Natural killer cell treated with Interleukin-12 subunit alpha and Interleukin-12 subunit beta and Interleukin-15 and Interleukin-18, amount 100 ng/mL, for 72 hours (primary cell): Measurements from ENCODE around the gene PYDC1. TPM values are rescaled to one million over a fixed set of nuclear protein-coding genes. Genes with fewer than 3 reads are reported as not detected.

Source experiments
- ATAC-seq, 2 donors: fragments of 150-1000 bp; cut with Tn5 transposase in 1 of 2; sonication (Bioruptor Pico), chemical (Tn5 transposase) in 1 of 2; 2 replicates each; pipeline ENCODE4 v1.10.0; 2021
- DNase-seq: peaks from one replicate; pipeline ENCODE4 v3.0.0; 2022; ENCODE audit warnings: low spot score
- H3K27ac Mint-ChIP-seq, 2 donors: 1 replicate in 1 of 2; 2 replicates in 1 of 2; pipeline ENCODE4 v1.8.0; 2022; ENCODE audit warnings: mixed read lengths in 2 of 2, mild to moderate bottlenecking in 1 of 2, moderate library complexity in 1 of 2
- H3K27me3 Mint-ChIP-seq, 2 donors: 1 replicate in 1 of 2; 2 replicates in 1 of 2; pipeline ENCODE4 v1.8.0; 2022; ENCODE audit warnings: mixed read lengths in 2 of 2
- H3K36me3 Mint-ChIP-seq: one replicate; pipeline ENCODE4 v1.8.0; 2022; ENCODE audit warnings: mixed read lengths
- H3K4me1 Mint-ChIP-seq, 2 donors: 1 replicate in 1 of 2; 2 replicates in 1 of 2; pipeline ENCODE4 v1.8.0; 2022; ENCODE audit warnings: low read depth in 2 of 2, mixed read lengths in 2 of 2, mild to moderate bottlenecking in 1 of 2
- H3K4me3 Mint-ChIP-seq: one replicate; pipeline ENCODE4 v1.8.0; 2022; ENCODE audit warnings: mixed read lengths
- H3K9me3 Mint-ChIP-seq: 2 replicates; pipeline ENCODE4 v1.8.0; 2022; ENCODE audit warnings: mixed read lengths
- total RNA-seq, 2 donors: library from RNA; stranded (reverse); gene quantifications; one replicate each; pipeline ENCODE4 v1.2.3, GENCODE V29; 2022

The PYDC1 gene
- total RNA-seq, 2 donors from 2014 or later, result not detected

- no peaks in the 10 kb centered on the region for H3K36me3 Mint-ChIP-seq
- H3K4me3 Mint-ChIP-seq, result no peak overlapping the region
- no peak overlapping the region for H3K27ac Mint-ChIP-seq
- H3K9me3 Mint-ChIP-seq, result no peaks in the 10 kb centered on the region
- H3K4me1 Mint-ChIP-seq, result no peaks in the 10 kb centered on the region
- DNase-seq, result no peak
- ATAC-seq, result no peak
- no peaks in the 10 kb centered on the region for H3K27me3 Mint-ChIP-seq
Measured at GRCh38 chr16:31167315-31167714, 49.6 kb downstream of the PYDC1 start.

Other genes starting within 250 kb of the PYDC1 start
- gene HSD3B7, start 231.9 kb downstream of the PYDC1 start, total RNA-seq, result 1 to 10 TPM; 2.3 to 5.3 TPM
- gene STX1B, start 206.5 kb downstream of the PYDC1 start, total RNA-seq, result under 1 TPM; 0.05 to 0.50 TPM
- 10 to 100 TPM; 85.1 to 92.0 TPM for gene STX4, start 183.6 kb downstream of the PYDC1 start, total RNA-seq
- gene ZNF668, start 142.9 kb downstream of the PYDC1 start, total RNA-seq, result 10 to 100 TPM; 16.4 to 30.5 TPM
- 10 to 100 TPM; 25.8 to 26.3 TPM for gene ZNF646, start 142.7 kb downstream of the PYDC1 start, total RNA-seq
- gene PRSS53, start 128.2 kb downstream of the PYDC1 start, total RNA-seq, result 1 to 10 TPM; 4.1 to 5.1 TPM
- gene VKORC1, start 122.3 kb downstream of the PYDC1 start, total RNA-seq, result 10 to 100 TPM; 65.2 to 84.6 TPM
- gene BCKDK, start 108.7 kb downstream of the PYDC1 start, total RNA-seq, result 10 to 100 TPM; 42.7 to 43.1 TPM
- 10 to 100 TPM; 39.5 to 67.3 TPM for gene KAT8, start 99.5 kb downstream of the PYDC1 start, total RNA-seq
- not detected for gene PRSS8, start 81.4 kb downstream of the PYDC1 start, total RNA-seq
- gene PRSS36, start 67.1 kb downstream of the PYDC1 start, total RNA-seq, result 1 to 10 TPM in 1 of 2 donors, not detected in 1; 1.5 TPM
- gene FUS, start 37.0 kb downstream of the PYDC1 start, total RNA-seq, result 100 to 1,000 TPM; 625 to 840 TPM
- gene PYCARD, start 14.4 kb downstream of the PYDC1 start, total RNA-seq, result 10 to 100 TPM; 23.1 to 29.8 TPM
- gene TRIM72, start 3.0 kb downstream of the PYDC1 start, total RNA-seq, result under 1 TPM in 1 of 2 donors, not detected in 1; 0.06 TPM
- gene ITGAM, start 42.8 kb upstream of the PYDC1 start, total RNA-seq, result 10 to 100 TPM; 63.9 to 77.8 TPM
- gene ITGAX, start 138.0 kb upstream of the PYDC1 start, total RNA-seq, result 100 to 1,000 TPM in 1 of 2 donors, 10 to 100 TPM in 1; 62.1 to 124 TPM
- under 1 TPM in 1 of 2 donors, not detected in 1; 0.47 TPM for gene ITGAD, start 176.2 kb upstream of the PYDC1 start, total RNA-seq
- gene COX6A2, start 211.2 kb upstream of the PYDC1 start, total RNA-seq, result not detected
- under 1 TPM in 1 of 2 donors, not detected in 1; 0.17 TPM for gene ZNF843, start 225.7 kb upstream of the PYDC1 start, total RNA-seq
- gene ARMC5, start 242.4 kb upstream of the PYDC1 start, total RNA-seq, result 10 to 100 TPM; 31.6 to 36.0 TPM